Neural cell (in vitro differentiated cells): ENCODE measurements around the gene A1CF. TPM values are rescaled to one million over a fixed set of nuclear protein-coding genes. Genes with fewer than 3 reads are reported as not detected.

Experiments used
- H2AFZ ChIP-seq: fragments of 200-600, 300-800 bp; sonication (generic), shearing (Covaris generic); 2 replicates; pipeline ENCODE4 v1.6.0; 2014; ENCODE audit warnings: low read depth, mild to moderate bottlenecking, antibody characterized with exemption, low read length, moderate library complexity
- H3F3A ChIP-seq: fragments of 200-600 bp; shearing (Covaris generic); 2 replicates; pipeline ENCODE4 v1.6.1; 2016; ENCODE audit warnings: mild to moderate bottlenecking, moderate library complexity, mixed read lengths, antibody characterized with exemption, low read length; ENCODE audit not compliant: insufficient read depth, poor library complexity, severe bottlenecking
- H3K27ac ChIP-seq: fragments of 200-600, 300-800 bp; sonication (generic), shearing (Covaris generic); 2 replicates; pipeline ENCODE4 v1.5.1; 2014; ENCODE audit warnings: mild to moderate bottlenecking, low read length, moderate library complexity
- H3K27me3 ChIP-seq: fragments of 300-800, 200-600 bp; sonication (generic), shearing (Covaris generic); 2 replicates; pipeline ENCODE4 v1.6.0; 2014; ENCODE audit warnings: mild to moderate bottlenecking, low read depth, low read length, moderate library complexity; ENCODE audit not compliant: insufficient read depth
- H3K36me3 ChIP-seq: fragments of 300-800, 200-600 bp; sonication (generic), shearing (Covaris generic); 2 replicates; pipeline ENCODE4 v1.5.1; 2014; ENCODE audit warnings: mild to moderate bottlenecking, antibody characterized with exemption, low read length, moderate library complexity; ENCODE audit not compliant: insufficient read depth
- H3K4me2 ChIP-seq: fragments of 300-800, 200-600 bp; sonication (generic), shearing (Covaris generic); 2 replicates; pipeline ENCODE4 v1.6.0; 2014; ENCODE audit warnings: mild to moderate bottlenecking, low read length
- H3K4me3 ChIP-seq: fragments of 300-800, 200-600 bp; sonication (generic), shearing (Covaris generic); 2 replicates; pipeline ENCODE4 v1.5.1; 2014; ENCODE audit warnings: mild to moderate bottlenecking, low read length, moderate library complexity
- H3K79me2 ChIP-seq: fragments of 200-600 bp; shearing (Covaris generic); replicated peaks from 2 replicates; pipeline ENCODE4 v1.6.0; 2014; ENCODE audit warnings: mild to moderate bottlenecking, low read length, moderate library complexity; ENCODE audit not compliant: insufficient read depth
- H3K9ac ChIP-seq: fragments of 300-800, 200-600 bp; sonication (generic), shearing (Covaris generic); 2 replicates; pipeline ENCODE4 v1.6.1; 2016; ENCODE audit warnings: mild to moderate bottlenecking, low read length, mixed read lengths
- H3K9me2 ChIP-seq: fragments of 200-600 bp; shearing (Covaris generic); 2 replicates; pipeline ENCODE4 v1.6.1; 2016; ENCODE audit warnings: mild to moderate bottlenecking, low read length, mixed read lengths; ENCODE audit not compliant: insufficient read depth
- H3K9me3 ChIP-seq: fragments of 200-600, 300-800 bp; sonication (generic), shearing (Covaris generic); 2 replicates; pipeline ENCODE4 v1.6.1; 2016; ENCODE audit warnings: mild to moderate bottlenecking, mixed run types, low read length, moderate library complexity, mixed read lengths
- H4K20me1 ChIP-seq: fragments of 200-600 bp; shearing (Covaris generic); 2 replicates; pipeline ENCODE4 v1.6.1; 2016; ENCODE audit warnings: mild to moderate bottlenecking, mixed run types; ENCODE audit not compliant: insufficient read depth
- EP300 ChIP-seq: fragments of 450-650 bp; conservative IDR thresholded peaks from 2 replicates; pipeline ENCODE4 v1.6.1; 2014; ENCODE audit warnings: antibody characterized with exemption, mild to moderate bottlenecking, moderate library complexity; ENCODE audit not compliant: poor library complexity, severe bottlenecking
- EZH2 ChIP-seq: fragments of 200-600, 300-800 bp; shearing (Covaris generic), sonication (generic); IDR thresholded peaks from 2 replicates; pipeline ENCODE4 v1.6.1; 2014; ENCODE audit warnings: antibody characterized with exemption, low read length, borderline replicate concordance, mild to moderate bottlenecking; ENCODE audit not compliant: insufficient read depth, poor library complexity, severe bottlenecking
- MXI1 ChIP-seq: fragments of 450-650 bp; conservative IDR thresholded peaks from 2 replicates; pipeline ENCODE4 v1.6.1; 2014; ENCODE audit warnings: antibody characterized with exemption, mild to moderate bottlenecking; ENCODE audit not compliant: poor library complexity, severe bottlenecking
- POLR2AphosphoS5 ChIP-seq: IDR thresholded peaks from 2 replicates; pipeline ENCODE4 v1.6.1; 2012
- RAD21 ChIP-seq: fragments of 450-650 bp; conservative IDR thresholded peaks from 2 replicates; pipeline ENCODE4 v1.6.1; 2014; ENCODE audit warnings: antibody characterized with exemption, mild to moderate bottlenecking, moderate library complexity
- SMC3 ChIP-seq: fragments of 450-650 bp; conservative IDR thresholded peaks from 2 replicates; pipeline ENCODE4 v1.6.1; 2014; ENCODE audit warnings: antibody characterized with exemption, mild to moderate bottlenecking, moderate library complexity; ENCODE audit not compliant: poor library complexity
- TAF1 ChIP-seq: IDR thresholded peaks from 2 replicates; pipeline ENCODE4 v1.6.1; 2012; ENCODE audit warnings: low read depth
- polyA plus RNA-seq: library from polyadenylated mRNA; depleted of rRNA; stranded (reverse); fragments of >200 nt; gene quantifications from 2 replicates; pipeline ENCODE4 v1.2.3, GENCODE V29; 2014
- TF ChIP-seq, protein P1 (sequence below): IDR thresholded peaks from 2 replicates; pipeline ENCODE4 v1.6.1; 2012; ENCODE audit warnings: borderline replicate concordance
- TF ChIP-seq, protein P2 (sequence below): fragments of 450-650 bp; IDR thresholded peaks from 2 replicates; pipeline ENCODE4 v1.5.1; 2014; ENCODE audit warnings: antibody characterized with exemption, mild to moderate bottlenecking, moderate library complexity; ENCODE audit not compliant: poor library complexity, severe bottlenecking

A1CF gene
- polyA plus RNA-seq, 1 donor from 2014 or later, result not detected

DNA sequence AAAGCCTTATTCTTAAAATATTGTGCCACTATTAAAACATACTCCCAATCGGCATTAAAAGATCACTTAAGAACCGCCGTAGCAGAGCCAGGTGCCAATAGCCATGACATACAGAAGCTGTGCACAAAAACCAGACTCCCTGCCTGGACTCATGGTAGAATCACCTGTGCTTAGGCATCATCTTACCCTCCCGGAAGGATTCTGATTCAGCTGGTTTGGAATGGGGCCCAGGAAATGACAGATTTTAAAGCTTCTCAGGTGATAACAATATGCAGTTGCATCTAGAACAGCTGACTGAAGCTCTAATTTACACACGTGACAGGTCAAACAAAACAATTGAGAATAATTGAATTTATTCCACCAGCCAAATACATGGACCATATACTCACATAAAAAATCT lies 10.7 kb downstream of the A1CF start:
- no peaks in the 10 kb centered on the region for H3F3A ChIP-seq
- H3K79me2 ChIP-seq, result no peaks in the 10 kb centered on the region
- H3K4me2 ChIP-seq, result no peak overlapping the region
- no peak overlapping the region for H2AFZ ChIP-seq
- H3K36me3 ChIP-seq, result no peaks in the 10 kb centered on the region
- H3K9me3 ChIP-seq, result no peaks in the 10 kb centered on the region
- H4K20me1 ChIP-seq, result no peaks in the 10 kb centered on the region
- no peak overlapping the region for H3K4me3 ChIP-seq
- TF ChIP-seq, protein P1, sequence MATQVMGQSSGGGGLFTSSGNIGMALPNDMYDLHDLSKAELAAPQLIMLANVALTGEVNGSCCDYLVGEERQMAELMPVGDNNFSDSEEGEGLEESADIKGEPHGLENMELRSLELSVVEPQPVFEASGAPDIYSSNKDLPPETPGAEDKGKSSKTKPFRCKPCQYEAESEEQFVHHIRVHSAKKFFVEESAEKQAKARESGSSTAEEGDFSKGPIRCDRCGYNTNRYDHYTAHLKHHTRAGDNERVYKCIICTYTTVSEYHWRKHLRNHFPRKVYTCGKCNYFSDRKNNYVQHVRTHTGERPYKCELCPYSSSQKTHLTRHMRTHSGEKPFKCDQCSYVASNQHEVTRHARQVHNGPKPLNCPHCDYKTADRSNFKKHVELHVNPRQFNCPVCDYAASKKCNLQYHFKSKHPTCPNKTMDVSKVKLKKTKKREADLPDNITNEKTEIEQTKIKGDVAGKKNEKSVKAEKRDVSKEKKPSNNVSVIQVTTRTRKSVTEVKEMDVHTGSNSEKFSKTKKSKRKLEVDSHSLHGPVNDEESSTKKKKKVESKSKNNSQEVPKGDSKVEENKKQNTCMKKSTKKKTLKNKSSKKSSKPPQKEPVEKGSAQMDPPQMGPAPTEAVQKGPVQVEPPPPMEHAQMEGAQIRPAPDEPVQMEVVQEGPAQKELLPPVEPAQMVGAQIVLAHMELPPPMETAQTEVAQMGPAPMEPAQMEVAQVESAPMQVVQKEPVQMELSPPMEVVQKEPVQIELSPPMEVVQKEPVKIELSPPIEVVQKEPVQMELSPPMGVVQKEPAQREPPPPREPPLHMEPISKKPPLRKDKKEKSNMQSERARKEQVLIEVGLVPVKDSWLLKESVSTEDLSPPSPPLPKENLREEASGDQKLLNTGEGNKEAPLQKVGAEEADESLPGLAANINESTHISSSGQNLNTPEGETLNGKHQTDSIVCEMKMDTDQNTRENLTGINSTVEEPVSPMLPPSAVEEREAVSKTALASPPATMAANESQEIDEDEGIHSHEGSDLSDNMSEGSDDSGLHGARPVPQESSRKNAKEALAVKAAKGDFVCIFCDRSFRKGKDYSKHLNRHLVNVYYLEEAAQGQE, result no peak
- TF ChIP-seq, protein P2, sequence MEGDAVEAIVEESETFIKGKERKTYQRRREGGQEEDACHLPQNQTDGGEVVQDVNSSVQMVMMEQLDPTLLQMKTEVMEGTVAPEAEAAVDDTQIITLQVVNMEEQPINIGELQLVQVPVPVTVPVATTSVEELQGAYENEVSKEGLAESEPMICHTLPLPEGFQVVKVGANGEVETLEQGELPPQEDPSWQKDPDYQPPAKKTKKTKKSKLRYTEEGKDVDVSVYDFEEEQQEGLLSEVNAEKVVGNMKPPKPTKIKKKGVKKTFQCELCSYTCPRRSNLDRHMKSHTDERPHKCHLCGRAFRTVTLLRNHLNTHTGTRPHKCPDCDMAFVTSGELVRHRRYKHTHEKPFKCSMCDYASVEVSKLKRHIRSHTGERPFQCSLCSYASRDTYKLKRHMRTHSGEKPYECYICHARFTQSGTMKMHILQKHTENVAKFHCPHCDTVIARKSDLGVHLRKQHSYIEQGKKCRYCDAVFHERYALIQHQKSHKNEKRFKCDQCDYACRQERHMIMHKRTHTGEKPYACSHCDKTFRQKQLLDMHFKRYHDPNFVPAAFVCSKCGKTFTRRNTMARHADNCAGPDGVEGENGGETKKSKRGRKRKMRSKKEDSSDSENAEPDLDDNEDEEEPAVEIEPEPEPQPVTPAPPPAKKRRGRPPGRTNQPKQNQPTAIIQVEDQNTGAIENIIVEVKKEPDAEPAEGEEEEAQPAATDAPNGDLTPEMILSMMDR, result no peak
- no peak for TF ChIP-seq MXI1
- no peak for TF ChIP-seq SMC3
- TF ChIP-seq POLR2AphosphoS5, result no peak
- TF ChIP-seq EP300, result no peak
- no peak for TF ChIP-seq TAF1
- TF ChIP-seq RAD21, result no peak
- TF ChIP-seq EZH2, result no peak
- no peak overlapping the region for H3K9ac ChIP-seq
- H3K9me2 ChIP-seq, result no peaks in the 10 kb centered on the region
- no peak overlapping the region for H3K27ac ChIP-seq
- H3K27me3 ChIP-seq, result no peaks in the 10 kb centered on the region

DNA sequence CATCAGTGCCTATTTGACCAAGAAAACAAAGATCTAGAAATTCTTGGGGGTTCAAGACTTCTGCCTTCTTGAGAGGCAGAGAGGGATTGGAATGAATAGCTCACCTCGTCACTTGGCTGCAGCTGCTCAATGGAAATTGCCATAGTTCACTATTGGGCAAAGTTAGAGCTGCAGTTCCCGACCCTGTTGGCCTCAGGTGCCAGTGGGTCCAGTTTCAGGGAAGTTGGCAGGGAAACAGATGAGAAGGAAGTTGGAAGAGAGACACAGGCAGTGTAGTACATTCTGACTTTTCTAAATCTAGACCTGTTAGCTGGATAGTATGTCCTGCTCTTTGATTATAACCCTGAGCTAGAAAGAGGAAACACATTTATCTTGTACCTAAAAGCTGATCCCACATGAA lies 19.1 kb downstream of the A1CF start:
- H3K9ac ChIP-seq, result no peak overlapping the region
- no peaks in the 10 kb centered on the region for H3K79me2 ChIP-seq
- no peaks in the 10 kb centered on the region for H3K27me3 ChIP-seq
- TF ChIP-seq SMC3 (no peak), TAF1 (no peak), RAD21 (no peak), EZH2 (no peak), POLR2AphosphoS5 (no peak), MXI1 (no peak), EP300 (no peak)
- TF ChIP-seq, protein P2, result no peak
- TF ChIP-seq, protein P1, result no peak
- no peaks in the 10 kb centered on the region for H3K9me3 ChIP-seq
- H3F3A ChIP-seq, result no peaks in the 10 kb centered on the region
- H3K4me3 ChIP-seq, result no peak overlapping the region
- H2AFZ ChIP-seq, result no peak overlapping the region
- no peaks in the 10 kb centered on the region for H4K20me1 ChIP-seq
- H3K9me2 ChIP-seq, result no peaks in the 10 kb centered on the region
- H3K27ac ChIP-seq, result no peak overlapping the region
- H3K36me3 ChIP-seq, result no peaks in the 10 kb centered on the region
- H3K4me2 ChIP-seq, result no peak overlapping the region
